C4-2B (cell line): Measurements from ENCODE around the gene SCAMP4.

Experiments
- H3K27ac ChIP-seq: fragments of 450-650 bp; 2 replicates; pipeline ENCODE4 v1.5.1; 2017
- ZFX ChIP-seq: fragments of 450-650 bp; IDR thresholded peaks from 2 replicates; pipeline ENCODE4 v1.6.1; 2017
- TF ChIP-seq, protein P1 (sequence below): fragments of 450-650 bp; conservative IDR thresholded peaks from 2 replicates; pipeline ENCODE4 v1.5.1; 2017; ENCODE audit warnings: mild to moderate bottlenecking

Gene SCAMP4

DNA sequence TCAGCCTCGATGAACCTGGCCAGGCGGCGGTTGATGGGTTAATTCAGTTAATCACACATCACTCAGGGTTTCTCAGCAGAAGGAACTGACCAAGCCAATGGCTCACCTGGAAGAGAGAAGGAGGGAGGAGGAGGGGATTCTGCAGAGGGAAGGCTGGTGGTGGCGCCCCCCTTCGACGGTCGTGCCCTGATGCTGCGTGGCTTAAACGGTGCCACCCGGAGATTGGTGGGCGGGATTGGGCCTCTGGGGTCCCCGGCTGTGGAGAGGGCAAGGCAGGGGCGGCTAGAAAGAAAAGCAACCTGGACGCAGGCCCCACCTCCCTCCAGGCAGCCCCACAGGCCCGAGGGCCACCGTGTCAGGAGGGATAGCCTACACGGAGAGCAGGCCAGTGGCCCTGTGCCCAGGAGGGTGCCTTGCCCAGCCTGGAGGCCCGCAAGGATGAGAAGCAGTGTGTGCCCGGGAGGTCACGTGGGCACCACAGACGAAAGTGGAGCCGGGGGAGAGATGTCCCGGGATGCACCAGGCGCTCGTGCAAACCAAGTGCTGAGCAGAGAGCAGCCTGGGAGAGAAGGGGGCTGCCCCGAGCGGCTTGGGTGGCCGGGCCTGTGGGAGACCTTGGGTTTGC lies 51.8 kb downstream of the SCAMP4 start:
- no peak overlapping the region for H3K27ac ChIP-seq
- no peak for TF ChIP-seq ZFX

DNA sequence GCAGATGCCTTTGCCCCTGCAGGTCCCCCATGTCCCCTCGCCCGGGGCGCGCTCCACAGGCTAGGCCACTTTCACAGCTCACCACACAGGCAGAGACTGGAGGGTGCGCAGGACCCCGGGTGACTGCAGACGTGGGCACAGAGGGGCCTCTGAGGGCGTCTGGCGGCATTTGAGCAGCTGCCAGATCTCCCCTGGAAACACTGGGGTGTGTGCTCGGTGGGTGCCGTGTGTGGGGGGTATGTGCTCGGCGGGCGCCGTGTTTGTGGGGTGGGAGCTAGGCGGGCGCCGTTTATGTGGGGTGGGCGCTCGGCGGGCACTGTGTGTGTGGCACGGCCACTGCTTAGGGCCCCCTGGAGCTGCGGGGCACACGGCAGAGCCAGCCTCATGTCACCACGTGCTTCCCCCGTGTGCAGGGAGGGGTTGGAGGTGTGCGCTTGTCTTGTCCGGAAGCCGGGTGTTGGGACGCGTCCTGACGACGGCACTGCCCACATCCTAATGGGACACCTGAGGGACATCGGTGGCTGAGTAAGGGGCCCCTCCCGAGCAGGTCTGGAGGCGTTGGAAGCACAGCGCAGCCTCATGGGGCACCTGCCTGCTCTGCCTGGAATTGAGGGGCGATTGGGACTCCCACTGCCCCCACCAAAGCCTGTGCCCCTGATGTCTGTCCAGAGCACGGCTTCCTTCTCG lies 52.5 kb downstream of the SCAMP4 start:
- no peak overlapping the region for H3K27ac ChIP-seq
- TF ChIP-seq, protein P1, sequence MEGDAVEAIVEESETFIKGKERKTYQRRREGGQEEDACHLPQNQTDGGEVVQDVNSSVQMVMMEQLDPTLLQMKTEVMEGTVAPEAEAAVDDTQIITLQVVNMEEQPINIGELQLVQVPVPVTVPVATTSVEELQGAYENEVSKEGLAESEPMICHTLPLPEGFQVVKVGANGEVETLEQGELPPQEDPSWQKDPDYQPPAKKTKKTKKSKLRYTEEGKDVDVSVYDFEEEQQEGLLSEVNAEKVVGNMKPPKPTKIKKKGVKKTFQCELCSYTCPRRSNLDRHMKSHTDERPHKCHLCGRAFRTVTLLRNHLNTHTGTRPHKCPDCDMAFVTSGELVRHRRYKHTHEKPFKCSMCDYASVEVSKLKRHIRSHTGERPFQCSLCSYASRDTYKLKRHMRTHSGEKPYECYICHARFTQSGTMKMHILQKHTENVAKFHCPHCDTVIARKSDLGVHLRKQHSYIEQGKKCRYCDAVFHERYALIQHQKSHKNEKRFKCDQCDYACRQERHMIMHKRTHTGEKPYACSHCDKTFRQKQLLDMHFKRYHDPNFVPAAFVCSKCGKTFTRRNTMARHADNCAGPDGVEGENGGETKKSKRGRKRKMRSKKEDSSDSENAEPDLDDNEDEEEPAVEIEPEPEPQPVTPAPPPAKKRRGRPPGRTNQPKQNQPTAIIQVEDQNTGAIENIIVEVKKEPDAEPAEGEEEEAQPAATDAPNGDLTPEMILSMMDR, result no peak
- TF ChIP-seq ZFX, result no peak

- TF ChIP-seq ZFX, result no peak
- TF ChIP-seq, protein P1, result no peak
- no peak overlapping the region for H3K27ac ChIP-seq
Measured at GRCh38 chr19:1959928-1960589, 54.9 kb downstream of the SCAMP4 start.

DNA sequence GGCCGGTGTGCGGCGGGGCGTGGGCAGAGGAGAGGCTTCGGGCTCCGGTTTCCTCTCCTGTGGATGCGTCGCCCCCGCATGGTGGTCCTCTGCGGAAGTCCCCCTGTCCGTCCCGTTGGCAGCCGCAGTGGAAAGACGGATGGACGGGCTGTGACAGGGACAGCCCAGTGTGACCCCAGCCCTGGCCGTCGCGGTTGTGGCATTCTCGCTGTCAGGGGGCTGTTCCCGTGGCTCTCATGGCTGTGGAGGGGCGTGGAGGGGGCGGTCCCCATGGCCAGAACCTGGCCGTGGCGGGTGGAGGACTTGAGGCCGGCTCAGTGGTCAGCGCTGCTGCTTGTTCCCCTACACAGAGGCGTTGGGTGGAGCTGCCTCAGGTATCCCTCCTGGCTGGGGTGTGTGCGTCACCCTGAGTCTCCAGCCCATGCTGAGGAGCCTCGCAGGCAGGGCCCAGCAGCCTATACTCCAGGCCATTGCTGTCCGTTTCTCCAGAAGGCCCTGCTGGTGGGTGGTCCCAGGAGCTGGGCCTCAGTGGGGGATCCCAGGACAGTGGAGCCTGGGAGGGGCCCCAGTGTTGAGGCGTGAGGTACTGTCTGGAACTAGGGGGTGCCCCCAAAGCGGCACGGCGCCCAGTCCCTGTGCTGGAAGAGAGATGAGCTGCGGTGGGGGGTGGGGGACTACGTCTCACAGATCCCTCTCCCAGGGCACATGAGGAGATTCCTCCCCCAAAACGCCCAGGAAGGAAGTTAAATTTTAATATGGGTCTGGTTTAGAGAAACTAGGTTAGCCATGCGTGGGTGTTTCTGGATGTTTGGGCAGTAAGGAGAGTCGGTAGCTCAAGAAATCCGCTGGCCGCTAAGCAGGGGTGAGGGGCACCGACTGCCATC lies 56.0 kb downstream of the SCAMP4 start:
- TF ChIP-seq, protein P1, result no peak
- no peak for TF ChIP-seq ZFX
- H3K27ac ChIP-seq, result no peak overlapping the region

DNA sequence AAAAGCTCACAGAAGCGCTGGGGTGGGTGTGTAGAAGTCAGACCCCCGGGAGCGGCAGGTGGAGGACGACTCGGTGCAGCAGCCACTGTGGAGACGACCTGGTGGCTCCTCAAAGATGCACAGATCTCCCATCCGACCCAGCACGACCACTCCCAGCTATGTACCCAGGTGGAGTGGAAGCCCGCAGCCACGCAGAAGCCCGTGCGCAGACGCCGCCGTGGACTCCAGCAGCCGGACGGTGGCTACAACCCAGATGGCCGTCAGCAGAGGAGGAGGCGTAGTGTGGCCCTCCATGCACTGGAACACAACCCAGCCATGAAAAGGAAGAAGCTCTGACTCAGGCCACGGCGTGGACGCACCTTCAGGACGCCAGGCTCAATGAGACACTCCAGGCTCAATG lies 57.5 kb downstream of the SCAMP4 start:
- TF ChIP-seq, protein P1, result no peak
- no peak for TF ChIP-seq ZFX
- H3K27ac ChIP-seq, result no peak overlapping the region

DNA sequence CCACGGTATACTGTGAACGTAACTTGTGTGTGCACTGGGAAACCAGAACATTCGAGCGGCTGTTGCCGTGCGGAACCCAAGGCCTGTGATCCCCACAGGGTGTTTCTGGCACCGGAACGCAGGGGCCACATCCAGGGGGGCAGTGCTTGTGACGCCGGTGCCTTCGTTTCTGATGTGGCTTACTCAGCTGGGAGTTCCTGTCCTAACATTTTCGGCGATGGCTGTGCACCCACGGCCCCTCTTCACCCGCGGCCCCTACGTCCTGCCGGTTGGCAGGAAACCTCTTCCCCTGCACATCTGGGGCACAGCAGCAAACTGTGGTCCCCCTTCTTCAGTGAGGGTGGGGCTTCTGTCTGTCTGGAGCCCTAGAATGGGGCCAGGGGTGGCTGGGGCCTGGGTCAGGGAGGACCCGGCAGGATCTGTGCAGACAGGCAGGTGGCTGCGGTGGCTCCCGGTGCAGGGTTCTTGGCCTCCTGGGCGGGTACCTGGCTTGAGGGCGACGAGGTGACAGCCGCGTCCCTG lies 61.9 kb downstream of the SCAMP4 start:
- TF ChIP-seq ZFX, result no peak
- TF ChIP-seq, protein P1, result no peak
- no peak overlapping the region for H3K27ac ChIP-seq
